ENCODE measurements around the gene ADAMTSL2. TPM values are rescaled to one million over a fixed set of nuclear protein-coding genes. Genes with fewer than 3 reads are reported as not detected.

Gene ADAMTSL2
- total RNA-seq, 4 donors from 2014 or later = 2.8 to 6.6 (median 3.2) TPM

- Histone ChIP-seq H3K4me3 (no peak overlapping the region), H3K27me3 (peaks cover 0 to 68% (median 2%) of the 10 kb centered on the region in 4 donors), H3K27ac (replicated peaks in 1 of 4) (no peak overlapping the region), H3K4me1 (peaks cover 19 to 27% (median 24%) of the 10 kb centered on the region in 4 donors), H3K9me3 (no peaks in the 10 kb centered on the region), H3K36me3 (no peaks in the 10 kb centered on the region)
- TF ChIP-seq EP300 (IDR thresholded peaks at IDR 0.05) (no peak), POLR2AphosphoS5 (IDR thresholded peaks at IDR 0.05) (no peak), POLR2A (IDR thresholded peaks at IDR 0.05; ENCODE audit: low read depth) (no peak)
- TF ChIP-seq, protein P1, sequence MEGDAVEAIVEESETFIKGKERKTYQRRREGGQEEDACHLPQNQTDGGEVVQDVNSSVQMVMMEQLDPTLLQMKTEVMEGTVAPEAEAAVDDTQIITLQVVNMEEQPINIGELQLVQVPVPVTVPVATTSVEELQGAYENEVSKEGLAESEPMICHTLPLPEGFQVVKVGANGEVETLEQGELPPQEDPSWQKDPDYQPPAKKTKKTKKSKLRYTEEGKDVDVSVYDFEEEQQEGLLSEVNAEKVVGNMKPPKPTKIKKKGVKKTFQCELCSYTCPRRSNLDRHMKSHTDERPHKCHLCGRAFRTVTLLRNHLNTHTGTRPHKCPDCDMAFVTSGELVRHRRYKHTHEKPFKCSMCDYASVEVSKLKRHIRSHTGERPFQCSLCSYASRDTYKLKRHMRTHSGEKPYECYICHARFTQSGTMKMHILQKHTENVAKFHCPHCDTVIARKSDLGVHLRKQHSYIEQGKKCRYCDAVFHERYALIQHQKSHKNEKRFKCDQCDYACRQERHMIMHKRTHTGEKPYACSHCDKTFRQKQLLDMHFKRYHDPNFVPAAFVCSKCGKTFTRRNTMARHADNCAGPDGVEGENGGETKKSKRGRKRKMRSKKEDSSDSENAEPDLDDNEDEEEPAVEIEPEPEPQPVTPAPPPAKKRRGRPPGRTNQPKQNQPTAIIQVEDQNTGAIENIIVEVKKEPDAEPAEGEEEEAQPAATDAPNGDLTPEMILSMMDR (IDR thresholded peaks at IDR 0.05) = no peak
- 82% methylated on average over 19 of the region's 19 CpGs for WGBS
- intact Hi-C loops (cut with DNase I) = no loop called here
- no peak for DNase-seq (ENCODE audit: extremely low spot score)
Measured at GRCh38 chr9:133581513-133582343, 47.2 kb downstream of the ADAMTSL2 start.

DNA sequence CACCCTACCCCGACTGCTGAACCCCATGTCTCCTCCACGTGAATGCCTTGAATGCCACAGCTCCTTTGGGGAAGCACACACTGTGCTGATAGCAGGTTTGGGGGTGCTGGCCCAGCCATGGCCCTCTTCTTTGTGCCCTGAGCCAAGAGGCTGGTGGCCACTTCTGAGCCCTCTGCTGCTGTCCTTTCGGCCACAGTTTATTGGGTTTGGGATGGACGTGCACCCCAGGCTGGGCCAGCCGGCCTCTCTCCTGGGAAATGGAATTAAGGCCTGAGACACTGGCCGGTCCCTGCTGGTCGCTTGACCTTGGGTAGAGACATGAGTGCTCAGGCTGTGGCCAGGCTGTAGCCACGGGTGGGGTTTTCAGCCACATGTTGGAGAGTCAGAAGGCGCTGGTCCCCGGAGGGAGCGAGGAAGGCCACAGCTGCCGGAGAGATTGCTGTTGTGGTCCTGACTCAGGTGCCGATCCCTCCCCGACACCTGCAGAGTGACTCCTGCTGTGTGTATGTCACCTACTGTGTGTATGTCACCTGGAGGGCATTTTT, 48.1 kb downstream of the ADAMTSL2 start:
- Histone ChIP-seq H3K4me1 (peaks cover 15 to 22% (median 20%) of the 10 kb centered on the region in 4 donors), H3K4me3 (no peak overlapping the region), H3K27me3 (peaks cover 0 to 68% (median 2%) of the 10 kb centered on the region in 4 donors), H3K36me3 (no peaks in the 10 kb centered on the region), H3K9me3 (no peaks in the 10 kb centered on the region), H3K27ac (replicated peaks in 1 of 4) (no peak overlapping the region)
- intact Hi-C loops (cut with DNase I) = no loop called here
- TF ChIP-seq, protein P1 (IDR thresholded peaks at IDR 0.05) = no peak
- no peak for TF ChIP-seq EP300 (IDR thresholded peaks at IDR 0.05)
- no peak for TF ChIP-seq POLR2A (IDR thresholded peaks at IDR 0.05; ENCODE audit: low read depth)
- TF ChIP-seq POLR2AphosphoS5 (IDR thresholded peaks at IDR 0.05) = no peak
- DNase-seq (ENCODE audit: extremely low spot score) = no peak
- 91% methylated on average over 14 of the region's 14 CpGs for WGBS

GRCh38 chr9:133583111-133583510, 48.6 kb downstream of the ADAMTSL2 start:
- intact Hi-C loops (cut with DNase I) = no loop called here
- Histone ChIP-seq H3K4me1 (peaks cover 15 to 22% (median 20%) of the 10 kb centered on the region in 4 donors), H3K27me3 (peaks cover 0 to 68% (median 2%) of the 10 kb centered on the region in 4 donors), H3K27ac (replicated peaks in 1 of 4) (no peak overlapping the region), H3K36me3 (no peaks in the 10 kb centered on the region), H3K4me3 (no peak overlapping the region), H3K9me3 (no peaks in the 10 kb centered on the region)
- WGBS = 90% methylated on average over 3 of the region's 3 CpGs
- DNase-seq (ENCODE audit: extremely low spot score) = no peak
- TF ChIP-seq, protein P1 (IDR thresholded peaks at IDR 0.05) = no peak
- TF ChIP-seq POLR2AphosphoS5 (IDR thresholded peaks at IDR 0.05) (no peak), POLR2A (IDR thresholded peaks at IDR 0.05; ENCODE audit: low read depth) (no peak), EP300 (IDR thresholded peaks at IDR 0.05) (no peak)

GRCh38 chr9:133583586-133583985, 49.1 kb downstream of the ADAMTSL2 start:
- H3K4me1 ChIP-seq = peaks cover 15 to 22% (median 20%) of the 10 kb centered on the region in 4 donors
- H3K27ac ChIP-seq (replicated peaks in 1 of 4) = no peak overlapping the region
- H3K27me3 ChIP-seq = peaks cover 0 to 65% (median 2%) of the 10 kb centered on the region in 4 donors
- no peaks in the 10 kb centered on the region for H3K36me3 ChIP-seq
- H3K4me3 ChIP-seq = no peak overlapping the region
- intact Hi-C loops (cut with DNase I) = no loop called here
- no peak for DNase-seq (ENCODE audit: extremely low spot score)
- TF ChIP-seq EP300 (IDR thresholded peaks at IDR 0.05) (no peak), POLR2AphosphoS5 (IDR thresholded peaks at IDR 0.05) (no peak), POLR2A (IDR thresholded peaks at IDR 0.05; ENCODE audit: low read depth) (no peak)
- TF ChIP-seq, protein P1 (IDR thresholded peaks at IDR 0.05) = no peak
- H3K9me3 ChIP-seq = no peaks in the 10 kb centered on the region
- 88% methylated on average over 9 of the region's 23 CpGs for WGBS
